Measurements from ENCODE around the gene PABPC1L.

GRCh38 chr20:44958276-44958675 lies 48.4 kb downstream of the PABPC1L start:
- TF ChIP-seq CTCF (IDR thresholded peaks at IDR 0.05; ENCODE audit: low read depth, low read length) (no peak), MAX (IDR thresholded peaks at IDR 0.05; ENCODE audit: low read depth, low read length) (no peak), POLR2A (IDR thresholded peaks at IDR 0.05; ENCODE audit: extremely low read depth, insufficient read length) (no peak)

Data from NB4 (cell line).